Astrocyte of the cerebellum (primary cell): Measurements from ENCODE around the gene ZSWIM3.

Experiments
- DNase-seq: peaks from one replicate; pipeline ENCODE4 v3.0.0-alpha.2; 2011; ENCODE audit warnings: low read depth
- H3K4me3 ChIP-seq: 2 replicates; pipeline ENCODE4 v1.5.1; 2011; ENCODE audit warnings: mild to moderate bottlenecking, low read depth, low read length, moderate library complexity
- CTCF ChIP-seq: IDR thresholded peaks from 2 replicates; pipeline ENCODE4 v1.5.1; 2012; ENCODE audit warnings: low read length, low read depth, moderate library complexity, mild to moderate bottlenecking; ENCODE audit errors: missing control alignments
- in situ Hi-C: cut with HindIII; loops from 2 replicates; pipeline ENCODE4 v1.10.0; 2017; ENCODE audit warnings: low sequenced_read_pairs

Gene ZSWIM3

GRCh38 chr20:45890077-45890984, 32.9 kb downstream of the ZSWIM3 start:
- H3K4me3 ChIP-seq, result peak overlapping the region; percentile 78
- in situ Hi-C loops, result no loop called here

GRCh38 chr20:45890985-45891983, 33.9 kb downstream of the ZSWIM3 start, which contains the start of the genes CTSA and NEURL2:
Gene CTSA (plus strand): TSS chr20:45891335. CDS start chr20:45891569, 234 bp downstream.
Gene NEURL2 (minus strand): TSS chr20:45891208. CDS start chr20:45890991, 217 bp downstream.
- peak; percentile 69 for DNase-seq

More at GRCh38 chr20:45890077-45890984, 32.9 kb downstream of the ZSWIM3 start:
- DNase-seq, result peak; percentile 61
- TF ChIP-seq CTCF, result peak; percentile 79

GRCh38 chr20:45892049-45892825, 34.8 kb downstream of the ZSWIM3 start:
- no peak for DNase-seq
- H3K4me3 ChIP-seq, result peak overlapping the region; percentile 78
- peak; percentile 31 for TF ChIP-seq CTCF
- in situ Hi-C loops, result no loop called here

More at GRCh38 chr20:45890985-45891983, 33.9 kb downstream of the ZSWIM3 start, which contains the start of the genes CTSA and NEURL2:
- no peak for TF ChIP-seq CTCF
- peak within 1 kb of the TSS; percentile 78 for H3K4me3 ChIP-seq
- in situ Hi-C loops, result no loop called here

GRCh38 chr20:45892828-45893500, 35.5 kb downstream of the ZSWIM3 start:
- no peak for DNase-seq

GRCh38 chr20:45893831-45894230, 36.4 kb downstream of the ZSWIM3 start:
- no peak overlapping the region for H3K4me3 ChIP-seq
- TF ChIP-seq CTCF, result no peak
- in situ Hi-C loops, result no loop called here
- peak; percentile 31 for DNase-seq

More at GRCh38 chr20:45892828-45893500, 35.5 kb downstream of the ZSWIM3 start:
- no peak overlapping the region for H3K4me3 ChIP-seq
- no peak for TF ChIP-seq CTCF
- in situ Hi-C loops, result no loop called here
